Liver (tissue), 9 donors: Measurements from ENCODE around the gene ARHGAP12. TPM values are rescaled to one million over a fixed set of nuclear protein-coding genes. Genes with fewer than 3 reads are reported as not detected.

ENCODE experiments used
- DNase-seq: peaks from one replicate; pipeline ENCODE4 v3.0.0-alpha.2; 2017; ENCODE audit warnings: low spot score
- H3K27ac ChIP-seq, 2 donors: one replicate each; pipeline ENCODE4 v1.7.0; 2013; ENCODE audit warnings: inconsistent platforms in 2 of 2, low read length in 2 of 2, control low read depth in 1 of 2, low read depth in 1 of 2, mild to moderate bottlenecking in 1 of 2
- H3K27me3 ChIP-seq, 4 donors: one replicate each; pipeline versions ENCODE4 v1.6.1 to v1.7.0; 2013; ENCODE audit warnings: low read length in 3 of 4, inconsistent platforms in 1 of 4, mild to moderate bottlenecking in 1 of 4, moderate library complexity in 1 of 4; ENCODE audit not compliant: control insufficient read depth in 4 of 4, insufficient read depth in 4 of 4
- H3K36me3 ChIP-seq, 4 donors: one replicate each; pipeline versions ENCODE4 v1.6.1 to v1.7.0; 2013; ENCODE audit warnings: low read length in 3 of 4, mild to moderate bottlenecking in 3 of 4, low read depth in 1 of 4, moderate library complexity in 1 of 4; ENCODE audit not compliant: control insufficient read depth in 4 of 4, insufficient read depth in 3 of 4
- H3K4me1 ChIP-seq, 4 donors: one replicate each; pipeline versions ENCODE4 v1.6.1 to v1.7.0; 2013; ENCODE audit warnings: low read length in 3 of 4, mild to moderate bottlenecking in 3 of 4, moderate library complexity in 1 of 4; ENCODE audit not compliant: control insufficient read depth in 4 of 4, insufficient read depth in 4 of 4
- H3K4me3 ChIP-seq, 3 donors: one replicate each; pipeline versions ENCODE4 v1.6.1 to v1.7.0; 2013; ENCODE audit warnings: low read length in 3 of 3, control low read depth in 1 of 3, low read depth in 1 of 3, mild to moderate bottlenecking in 1 of 3
- H3K9ac ChIP-seq, 2 donors: one replicate each; pipeline ENCODE4 v1.7.0; 2013; ENCODE audit warnings: low read length in 2 of 2, mild to moderate bottlenecking in 2 of 2, moderate library complexity in 2 of 2, control low read depth in 1 of 2, low read depth in 1 of 2
- H3K9me3 ChIP-seq, 4 donors: one replicate each; pipeline versions ENCODE4 v1.6.1 to v1.7.0; 2013; ENCODE audit warnings: low read length in 3 of 4; ENCODE audit not compliant: control insufficient read depth in 4 of 4
- ATF3 ChIP-seq: IDR thresholded peaks from 2 replicates; pipeline ENCODE4 v1.6.1; 2016; ENCODE audit warnings: antibody characterized with exemption
- CTCF ChIP-seq: fragments of 150-350 bp; IDR thresholded peaks from 2 replicates; pipeline ENCODE4 v1.5.1; 2017; ENCODE audit warnings: improper control_type of control experiment, low read depth, low read length; ENCODE audit not compliant: missing input control
- EGR1 ChIP-seq, 2 donors: IDR thresholded peaks; 2 replicates each; pipeline ENCODE4 v1.6.1; 2016 to 2018; ENCODE audit warnings: antibody characterized with exemption in 2 of 2, low read depth in 2 of 2
- FOXA1 ChIP-seq: IDR thresholded peaks from 2 replicates; pipeline ENCODE4 v1.6.1; 2016; ENCODE audit warnings: antibody characterized with exemption
- FOXA2 ChIP-seq: IDR thresholded peaks from 2 replicates; pipeline ENCODE4 v1.6.1; 2016; ENCODE audit warnings: antibody characterized with exemption
- HNF4G ChIP-seq: IDR thresholded peaks from 2 replicates; pipeline ENCODE4 v1.6.1; 2016; ENCODE audit warnings: antibody characterized with exemption
- JUND ChIP-seq, 2 donors: IDR thresholded peaks; 2 replicates each; pipeline ENCODE4 v1.6.1; 2016; ENCODE audit warnings: antibody characterized with exemption in 2 of 2
- NR2F2 ChIP-seq: IDR thresholded peaks from 2 replicates; pipeline ENCODE4 v1.6.1; 2016; ENCODE audit warnings: antibody characterized with exemption
- RAD21 ChIP-seq, 2 donors: IDR thresholded peaks; 2 replicates each; pipeline ENCODE4 v1.6.1; 2016; ENCODE audit warnings: antibody characterized with exemption in 2 of 2, mild to moderate bottlenecking in 2 of 2
- REST ChIP-seq: IDR thresholded peaks from 2 replicates; pipeline ENCODE4 v1.6.1; 2016; ENCODE audit warnings: antibody characterized with exemption, mild to moderate bottlenecking
- RXRA ChIP-seq, 2 donors: IDR thresholded peaks; 2 replicates each; pipeline ENCODE4 v1.6.1; 2017 to 2018; ENCODE audit warnings: antibody characterized with exemption in 2 of 2, mild to moderate bottlenecking in 1 of 2
- SP1 ChIP-seq: IDR thresholded peaks from 2 replicates; pipeline ENCODE4 v1.6.1; 2018; ENCODE audit warnings: antibody characterized with exemption, mild to moderate bottlenecking
- TAF1 ChIP-seq: conservative IDR thresholded peaks from 2 replicates; pipeline ENCODE4 v1.6.1; 2016; ENCODE audit warnings: antibody characterized with exemption, mild to moderate bottlenecking
- YY1 ChIP-seq: IDR thresholded peaks from 2 replicates; pipeline ENCODE4 v1.6.1; 2016; ENCODE audit warnings: antibody characterized with exemption, mild to moderate bottlenecking
- ZBTB33 ChIP-seq: IDR thresholded peaks from 2 replicates; pipeline ENCODE4 v1.6.1; 2016; ENCODE audit warnings: antibody characterized with exemption
- WGBS: extraction: QIAGEN DNeasy Blood & Tissue Kit; methylation state at CpG from one replicate; pipeline ENCODE4 v1.1.7; 2013; 5-methylcytosine and 5-hydroxymethylcytosine counted together
- polyA plus RNA-seq, 2 donors: library from polyadenylated mRNA; stranded (reverse) in 1 of 2; unstranded in 1 of 2; fragments of 200-250 nt in 1 of 2; fragments of >200 nt in 1 of 2; fragmentation: Nextera tagmentation in 1 of 2; extraction: Ambion mirVana in 1 of 2; gene quantifications; one replicate each; pipeline versions ENCODE4 v1.2.1 to v1.2.3, GENCODE V29; 2013 to 2015
- total RNA-seq, 2 donors: library from RNA; depleted of rRNA; stranded (reverse); fragments of >200 nt; gene quantifications; one replicate each; pipeline ENCODE4 v1.2.3, GENCODE V29; 2014
- donor health status: healthy.
- donor health status: healthy.
- donor health status: healthy.
- donor health status: healthy.
- donor health status: healthy.

The ARHGAP12 gene
- total and polyA plus RNA-seq, 4 donors = 7.0 to 29.1 (median 12.3) TPM

- H3K27me3 ChIP-seq = no peaks in the 10 kb centered on the region
- no peak for TF ChIP-seq HNF4G
- no peak for TF ChIP-seq ZBTB33
- TF ChIP-seq FOXA1 = no peak
- TF ChIP-seq FOXA2 = no peak
- no peak for TF ChIP-seq NR2F2
- TF ChIP-seq YY1 = no peak
- TF ChIP-seq RXRA (IDR thresholded peaks at IDR 0.05) = no peak
- TF ChIP-seq RAD21 (IDR thresholded peaks at IDR 0.05) = no peak
- no peak for TF ChIP-seq EGR1 (IDR thresholded peaks at IDR 0.05; ENCODE audit: low read depth in 2 of 2)
- no peak for TF ChIP-seq REST
- TF ChIP-seq TAF1 = no peak
- H3K36me3 ChIP-seq = no peaks in the 10 kb centered on the region
- 95% methylated on average over 2 of the region's 2 CpGs for WGBS
- H3K4me1 ChIP-seq = peaks cover 0 to 6% (median 2%) of the 10 kb centered on the region in 4 donors
- H3K9me3 ChIP-seq = no peaks in the 10 kb centered on the region
- no peak overlapping the region for H3K4me3 ChIP-seq
- DNase-seq = no peak
- no peak overlapping the region for H3K9ac ChIP-seq
- no peak overlapping the region for H3K27ac ChIP-seq
Observed at GRCh38 chr10:31875608-31876007, 53.0 kb downstream of the ARHGAP12 start.

GRCh38 chr10:31873724-31874123 is 54.9 kb downstream of the ARHGAP12 start:
- no peak for DNase-seq
- Histone ChIP-seq H3K27ac (no peak overlapping the region), H3K9me3 (no peaks in the 10 kb centered on the region), H3K9ac (no peak overlapping the region), H3K27me3 (no peaks in the 10 kb centered on the region), H3K4me1 (peaks cover 0 to 3% (median 0%) of the 10 kb centered on the region in 4 donors), H3K4me3 (no peak overlapping the region), H3K36me3 (no peaks in the 10 kb centered on the region)
- no peak for TF ChIP-seq NR2F2
- no peak for TF ChIP-seq JUND (IDR thresholded peaks at IDR 0.05)
- TF ChIP-seq YY1 = no peak
- TF ChIP-seq TAF1 = no peak
- TF ChIP-seq SP1 = no peak
- TF ChIP-seq ATF3 = no peak
- no peak for TF ChIP-seq REST
- no peak for TF ChIP-seq ZBTB33
- no peak for TF ChIP-seq CTCF
- TF ChIP-seq EGR1 (IDR thresholded peaks at IDR 0.05; ENCODE audit: low read depth in 2 of 2) = no peak
- WGBS = 91% methylated on average over 1 of the region's 1 CpG
